Activated T-cell treated with anti-CD3 and anti-CD28 coated beads for 1 hour (primary cell): Measurements from ENCODE around the gene TMBIM1.
"Not testable (repeated sequence)": the region's sequence is repeated elsewhere in the genome, so short reads cannot be mapped to it uniquely, and the experiment has no call there.

Experiments
- DNase-seq: peaks from one replicate; pipeline ENCODE4 v3.0.0-alpha.2; 2020; ENCODE audit warnings: low read depth

TMBIM1 gene

GRCh38 chr2:218291318-218292047 is 820 bp downstream of the TMBIM1 start:
- no peak for DNase-seq

DNA sequence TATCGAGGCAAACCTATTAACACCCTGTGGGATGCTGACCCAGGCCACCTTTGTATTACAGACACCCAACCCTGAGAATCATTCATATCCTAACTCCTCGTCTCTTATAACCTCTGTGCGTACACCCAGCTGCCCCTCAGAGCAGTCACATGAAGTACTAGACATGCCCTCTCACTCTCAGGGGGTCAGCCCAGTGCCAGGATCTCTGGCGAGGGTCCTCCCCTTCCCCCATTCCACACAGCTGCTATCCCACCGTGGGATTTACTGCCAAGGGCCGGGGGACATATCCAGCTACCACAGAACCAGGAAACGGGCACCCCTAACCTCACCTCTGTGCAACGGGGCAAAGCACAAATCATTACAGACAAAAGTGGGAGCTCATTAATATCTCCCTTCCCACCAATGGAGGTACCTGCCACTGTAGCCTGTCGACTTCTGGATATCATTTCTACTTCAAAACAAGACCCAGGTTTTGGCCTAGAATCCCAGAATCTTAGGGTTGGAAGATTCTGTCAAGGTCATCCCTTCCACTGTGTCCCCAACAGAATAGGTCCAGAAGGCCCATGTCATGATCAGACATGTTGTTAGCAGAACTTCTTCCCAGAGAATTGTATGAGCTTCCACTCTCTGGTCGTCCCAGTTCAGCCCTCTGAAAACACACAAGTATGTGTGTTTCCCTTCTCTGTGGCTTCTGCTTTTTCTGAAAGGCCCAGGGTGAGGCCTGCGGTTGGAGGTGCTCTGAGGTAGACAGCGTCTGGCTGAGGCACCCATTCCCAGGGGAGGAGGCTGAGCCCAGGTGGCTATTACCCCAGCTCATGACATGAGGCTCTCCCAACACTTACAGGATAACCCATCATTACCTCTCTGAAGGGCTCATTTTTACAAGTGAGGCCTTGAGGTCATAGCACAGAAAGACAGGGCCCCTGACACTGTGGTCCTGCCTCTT is 1.7 kb downstream of the TMBIM1 start:
- peak; percentile 36 for DNase-seq

- no peak for DNase-seq
These were observed 2.5 kb downstream of the TMBIM1 start for GRCh38 chr2:218289639-218290315.

DNA sequence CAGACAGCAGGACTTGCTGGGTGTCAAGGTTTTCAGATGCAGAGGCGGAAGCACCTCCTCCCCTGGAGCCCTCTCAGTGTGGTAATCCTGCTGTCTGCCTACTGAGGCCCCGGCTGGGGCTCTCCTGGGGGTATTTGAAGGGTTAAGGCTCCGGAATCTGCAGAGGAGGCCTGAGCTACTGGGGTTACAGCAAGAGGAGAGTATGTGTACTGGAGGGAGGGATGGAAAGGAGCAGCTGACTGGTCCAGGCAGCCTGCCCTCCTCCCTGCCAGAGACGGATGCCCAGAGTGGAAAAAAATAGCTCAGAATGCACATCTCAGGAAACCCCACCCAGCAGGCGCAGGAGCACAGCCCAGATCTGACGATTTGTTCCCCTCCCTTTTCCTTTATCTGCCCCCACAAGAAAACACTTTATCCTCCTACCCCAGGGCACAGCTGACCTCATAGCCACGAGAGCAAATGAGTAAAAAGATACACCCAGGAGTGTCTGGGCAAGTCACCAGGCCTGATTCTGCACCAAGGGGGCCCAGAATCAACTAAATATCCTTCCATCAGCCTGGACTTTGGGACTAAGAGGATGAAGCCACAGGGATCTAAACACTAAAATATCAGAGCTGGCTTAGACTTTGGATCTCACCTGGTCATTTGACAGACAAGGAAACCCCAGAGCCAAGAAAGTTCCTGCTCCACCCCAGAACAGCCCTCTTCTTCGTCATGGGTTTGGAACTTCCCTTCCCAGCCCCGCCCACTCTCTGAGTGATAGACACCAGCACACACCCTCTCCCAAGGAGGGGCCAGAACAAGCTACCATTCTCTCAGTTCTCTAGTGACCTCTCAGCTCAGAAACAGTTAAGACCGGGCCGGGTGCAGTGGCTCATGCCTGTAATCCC is 5.5 kb downstream of the TMBIM1 start:
- DNase-seq, result peak; percentile 63

GRCh38 chr2:218285604-218286003 is 6.7 kb downstream of the TMBIM1 start:
- DNase-seq, result no peak

DNA sequence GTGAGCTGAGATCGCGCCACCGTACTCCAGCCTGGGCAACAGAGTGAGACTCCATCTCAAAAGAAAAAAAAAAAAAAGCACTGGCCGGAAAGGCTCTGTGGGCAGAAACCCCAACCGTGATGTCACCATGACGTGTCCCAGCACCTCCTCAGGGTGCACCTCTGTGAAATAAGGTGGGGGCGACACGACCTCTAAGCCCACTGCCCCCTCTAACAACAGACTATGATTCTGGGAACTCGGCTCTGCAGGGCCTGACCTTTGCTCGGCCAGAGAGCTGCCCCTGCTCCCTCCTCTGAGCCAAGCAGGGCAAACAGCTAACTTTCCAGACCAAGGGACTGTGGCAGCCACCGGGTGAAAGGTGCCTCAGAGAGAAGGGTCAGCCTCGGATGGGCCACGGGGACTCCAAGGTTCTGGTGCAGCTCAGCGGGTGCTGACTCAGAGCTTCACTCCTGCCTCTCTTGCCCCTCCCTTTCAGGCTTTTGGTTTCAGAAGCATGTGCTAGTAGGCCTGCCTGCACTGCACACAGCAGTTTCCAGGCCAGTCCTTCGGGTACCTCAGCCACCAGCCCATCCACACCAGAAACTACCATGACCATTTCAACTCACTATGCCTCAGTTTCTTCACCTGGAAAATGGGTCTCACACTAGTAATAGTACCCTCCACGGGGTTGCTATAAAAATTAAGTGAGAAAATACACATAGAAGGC is 8.0 kb downstream of the TMBIM1 start:
- DNase-seq, result peak; percentile 30

DNA sequence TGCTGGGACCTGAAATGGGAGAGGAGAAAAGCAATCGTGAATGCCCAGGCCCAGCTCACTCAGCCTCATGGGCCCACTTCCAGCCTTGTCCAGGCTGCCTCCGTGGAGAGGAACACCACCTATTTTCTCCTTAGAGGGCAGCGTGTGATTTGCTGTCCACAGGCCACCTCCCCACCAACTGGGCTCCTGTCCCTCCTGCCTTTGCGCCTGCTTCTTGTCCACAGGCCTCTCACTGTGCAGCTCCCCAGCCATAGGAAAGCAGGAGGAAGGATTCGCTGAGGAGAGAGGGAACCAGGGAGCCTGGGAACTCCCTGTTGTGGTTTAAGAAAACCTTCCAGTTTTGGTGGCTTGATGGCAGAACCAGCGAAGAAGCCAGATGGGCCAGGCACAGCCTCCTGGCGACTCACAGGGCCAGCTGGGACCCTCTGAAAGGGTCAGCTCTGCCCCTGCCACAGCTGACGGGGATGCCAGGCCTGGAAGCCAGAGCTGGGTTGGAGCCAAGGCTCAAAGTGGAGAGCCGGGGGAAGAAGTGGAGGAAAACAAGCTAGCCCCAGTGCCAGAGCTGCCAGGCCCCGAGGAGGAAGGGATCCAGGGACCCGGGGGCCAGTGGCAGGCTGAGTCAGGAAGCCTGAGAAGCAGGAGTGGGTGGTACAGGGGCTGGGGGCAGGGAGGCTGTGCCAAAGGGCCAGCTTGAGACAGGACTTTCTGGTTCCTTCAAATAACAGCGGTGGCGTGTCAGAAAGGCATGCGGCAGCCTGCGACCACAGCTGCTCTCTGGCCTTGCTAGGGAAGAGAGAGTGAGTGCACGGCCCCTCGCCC is 9.9 kb downstream of the TMBIM1 start:
- DNase-seq, result no peak

- no peak for DNase-seq
These were observed 10.9 kb downstream of the TMBIM1 start for GRCh38 chr2:218281449-218281848.

DNA sequence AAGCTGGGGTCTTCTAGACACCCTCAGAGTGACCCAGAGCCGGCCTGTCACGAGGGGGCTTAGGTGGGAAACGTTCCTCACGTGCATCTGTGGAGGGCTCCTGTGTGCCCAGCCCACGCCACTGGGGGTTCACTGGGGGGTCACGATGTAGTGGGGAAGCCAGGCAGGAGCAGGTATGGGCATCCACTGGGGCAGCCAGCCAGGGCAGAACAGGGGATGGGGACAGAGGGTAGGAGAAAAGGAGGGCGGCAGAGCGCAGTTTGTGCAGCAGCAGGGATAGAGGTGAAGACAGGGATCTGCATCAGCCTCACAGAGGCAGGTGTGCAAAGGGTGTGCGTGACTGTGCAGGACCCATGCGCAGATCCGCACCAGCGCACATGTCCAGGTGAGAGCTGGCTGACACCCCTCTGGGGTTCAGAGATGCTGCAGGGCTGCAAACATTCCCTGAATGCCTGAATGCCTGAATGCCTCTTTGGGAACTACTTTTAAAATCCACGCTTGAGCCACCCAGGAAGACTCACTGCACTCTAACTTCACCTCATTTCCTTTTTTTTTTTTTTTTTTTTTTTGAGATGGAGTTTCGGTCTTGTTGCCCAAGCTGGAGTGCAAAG is 11.9 kb downstream of the TMBIM1 start:
- DNase-seq, result no peak

- no peak for DNase-seq
These were observed 13.6 kb downstream of the TMBIM1 start for GRCh38 chr2:218278531-218279360.

- no peak for DNase-seq
These were observed 14.4 kb downstream of the TMBIM1 start for GRCh38 chr2:218277921-218278320.

- DNase-seq, result no peak
These were observed 15.1 kb downstream of the TMBIM1 start for GRCh38 chr2:218276986-218277755.

DNA sequence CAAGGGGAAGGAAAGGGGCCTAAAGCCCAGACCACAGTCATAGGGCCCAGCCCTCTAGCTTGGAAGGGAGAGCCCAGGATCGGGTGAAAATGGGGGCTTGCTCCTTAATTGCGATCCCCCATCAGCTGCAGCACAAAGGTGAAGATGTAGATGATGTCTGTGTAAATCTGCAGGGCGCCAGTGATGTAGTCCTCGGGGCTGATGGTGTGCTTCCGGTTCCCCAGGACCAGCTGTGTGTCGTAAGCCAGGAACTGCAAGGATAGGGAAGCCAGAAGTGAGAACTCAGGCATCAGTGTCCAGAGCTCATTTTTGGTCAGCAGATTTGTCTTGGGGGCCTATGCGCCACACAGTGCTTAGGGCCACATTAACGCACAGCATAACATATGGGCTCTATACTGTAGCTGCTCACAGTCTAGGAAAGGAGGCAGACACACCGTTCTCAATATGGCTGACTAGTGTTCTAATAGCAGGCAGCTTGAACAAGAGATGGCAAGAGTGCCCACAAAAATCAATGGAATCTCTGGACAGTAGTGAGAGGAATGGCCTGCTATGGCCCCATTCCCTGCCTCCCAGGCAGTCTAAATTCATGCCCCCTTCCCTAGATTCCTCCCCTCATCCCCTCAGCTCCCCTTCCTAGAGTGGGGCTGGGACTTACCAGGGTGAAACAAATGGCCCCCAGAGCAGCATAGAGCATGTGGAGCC is 16.8 kb downstream of the TMBIM1 start:
- DNase-seq, result no peak

DNA sequence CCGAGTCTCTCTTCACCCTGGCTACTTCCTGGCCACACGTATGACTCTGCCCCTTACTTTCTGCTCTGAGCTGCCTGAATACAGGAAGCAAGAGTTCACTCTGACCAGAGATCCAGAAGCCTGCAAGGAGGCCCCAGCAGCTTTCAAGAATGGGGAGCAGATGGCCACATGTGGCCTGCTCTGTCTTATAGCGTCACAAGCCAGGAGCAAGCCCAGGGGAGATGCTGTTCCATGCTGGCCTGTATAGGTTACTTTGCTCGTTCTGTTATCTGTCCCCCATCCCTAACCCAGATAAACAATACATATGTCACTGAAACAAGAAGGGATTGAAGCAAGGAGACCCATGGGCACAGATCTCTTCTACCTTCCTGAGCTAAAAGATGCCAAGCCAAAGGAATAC is 17.7 kb downstream of the TMBIM1 start:
- DNase-seq, result no peak

- no peak for DNase-seq
These were observed 18.4 kb downstream of the TMBIM1 start for GRCh38 chr2:218273908-218274249.

- not testable (repeated sequence) for DNase-seq
These were observed 18.9 kb downstream of the TMBIM1 start for GRCh38 chr2:218273214-218273907.
